Tibial artery (tissue), 4 donors: ENCODE measurements around the gene EGLN2.
"Not testable (repeated sequence)": the region's sequence is repeated elsewhere in the genome, so short reads cannot be mapped to it uniquely, and the experiment has no call there.

ENCODE experiments used
- DNase-seq, 2 donors: peaks; one replicate each; pipeline ENCODE4 v3.0.0-alpha.2; 2019
- H3K27ac ChIP-seq, 2 donors: fragments of 200-600 bp; sonication (generic) in 1 of 2; 1 replicate in 1 of 2; 2 replicates in 1 of 2; pipeline ENCODE4 v1.5.1; 2018 to 2019; ENCODE audit warnings: mild to moderate bottlenecking in 1 of 2
- H3K27me3 ChIP-seq, 2 donors: fragments of 200-600 bp; sonication (generic) in 1 of 2; one replicate each; pipeline versions ENCODE4 v1.5.1 to v1.6.0; 2016 to 2019
- H3K36me3 ChIP-seq, 3 donors: fragments of 200-600 bp; sonication (generic) in 2 of 3; one replicate each; pipeline ENCODE4 v1.5.1; 2016 to 2019; ENCODE audit warnings: mild to moderate bottlenecking in 2 of 3
- H3K4me1 ChIP-seq, 4 donors: fragments of 200-600 bp; sonication (generic) in 2 of 4; 1 replicate in 3 of 4; 2 replicates in 1 of 4; pipeline ENCODE4 v1.5.1; 2016 to 2019
- H3K4me3 ChIP-seq, 2 donors: fragments of 200-600 bp; sonication (generic) in 1 of 2; 1 replicate in 1 of 2; 2 replicates in 1 of 2; pipeline ENCODE4 v1.5.1; 2018 to 2019; ENCODE audit warnings: mild to moderate bottlenecking in 2 of 2
- H3K9me3 ChIP-seq, 3 donors: fragments of 200-600 bp; sonication (generic) in 1 of 3; one replicate each; pipeline ENCODE4 v1.5.1; 2016 to 2019
- intact Hi-C: fragments of 100-400 bp; cut with DNase I; formaldehyde crosslinking; loops from one replicate; pipeline ENCODE4 v1.15.0; 2023; ENCODE audit warnings: low total_unique reads
- TF ChIP-seq, protein P1 (sequence below), 2 experiments: fragments of 200-600 bp in 1 of 2; fragments of 450-650 bp in 1 of 2; IDR thresholded peaks; one replicate each; pipeline ENCODE4 v1.5.1; 2017 to 2019; ENCODE audit warnings: antibody characterized with exemption in 2 of 2, mild to moderate bottlenecking in 1 of 2, moderate library complexity in 1 of 2

EGLN2 gene

DNA sequence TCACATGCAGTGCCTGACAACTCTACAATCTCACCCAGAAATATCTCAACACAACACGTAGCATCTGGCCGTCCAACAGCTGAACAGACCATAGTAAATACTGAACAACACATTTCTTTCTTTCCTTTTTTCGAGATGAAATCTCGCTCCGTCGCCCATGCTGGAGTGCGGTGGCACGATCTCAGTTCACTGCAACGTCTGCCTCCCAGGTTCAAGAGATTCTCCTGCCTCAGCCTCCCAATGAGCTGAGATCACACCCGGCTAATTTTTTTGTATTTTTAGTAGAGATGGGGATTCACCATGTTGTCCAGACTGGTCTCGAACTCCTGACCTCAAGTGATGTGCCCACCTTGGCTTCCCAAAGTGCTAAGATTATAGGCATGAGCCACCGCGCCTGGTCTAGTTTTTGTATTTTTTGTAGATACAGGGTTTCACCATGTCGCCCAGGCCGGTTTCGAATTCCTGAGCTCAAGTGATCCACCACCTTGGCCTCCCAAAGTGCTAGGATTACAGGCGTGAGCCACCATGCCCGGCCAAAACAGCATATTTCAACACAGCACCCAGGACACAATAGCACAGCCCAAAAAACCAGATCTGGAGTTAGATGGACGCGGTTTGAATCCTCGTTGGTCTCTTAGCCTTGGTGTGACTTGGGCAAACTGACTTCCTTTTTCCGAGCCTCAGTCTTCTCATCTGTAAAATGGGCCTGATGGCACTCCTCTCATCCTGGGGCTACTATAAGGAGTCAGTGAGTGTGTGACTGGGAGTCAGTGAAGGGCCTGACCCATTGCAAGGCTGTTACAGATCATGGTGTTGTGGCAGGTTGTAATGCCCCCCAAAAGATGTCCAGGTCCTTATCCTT is 28.6 kb downstream of the EGLN2 start:
- no peak overlapping the region for H3K4me3 ChIP-seq
- H3K27me3 ChIP-seq = no peaks in the 10 kb centered on the region
- peaks cover 0 to 4% (median 0%) of the 10 kb centered on the region in 4 donors for H3K4me1 ChIP-seq
- peaks cover 11 to 27% (median 23%) of the 10 kb centered on the region in 3 donors for H3K36me3 ChIP-seq
- TF ChIP-seq, protein P1, sequence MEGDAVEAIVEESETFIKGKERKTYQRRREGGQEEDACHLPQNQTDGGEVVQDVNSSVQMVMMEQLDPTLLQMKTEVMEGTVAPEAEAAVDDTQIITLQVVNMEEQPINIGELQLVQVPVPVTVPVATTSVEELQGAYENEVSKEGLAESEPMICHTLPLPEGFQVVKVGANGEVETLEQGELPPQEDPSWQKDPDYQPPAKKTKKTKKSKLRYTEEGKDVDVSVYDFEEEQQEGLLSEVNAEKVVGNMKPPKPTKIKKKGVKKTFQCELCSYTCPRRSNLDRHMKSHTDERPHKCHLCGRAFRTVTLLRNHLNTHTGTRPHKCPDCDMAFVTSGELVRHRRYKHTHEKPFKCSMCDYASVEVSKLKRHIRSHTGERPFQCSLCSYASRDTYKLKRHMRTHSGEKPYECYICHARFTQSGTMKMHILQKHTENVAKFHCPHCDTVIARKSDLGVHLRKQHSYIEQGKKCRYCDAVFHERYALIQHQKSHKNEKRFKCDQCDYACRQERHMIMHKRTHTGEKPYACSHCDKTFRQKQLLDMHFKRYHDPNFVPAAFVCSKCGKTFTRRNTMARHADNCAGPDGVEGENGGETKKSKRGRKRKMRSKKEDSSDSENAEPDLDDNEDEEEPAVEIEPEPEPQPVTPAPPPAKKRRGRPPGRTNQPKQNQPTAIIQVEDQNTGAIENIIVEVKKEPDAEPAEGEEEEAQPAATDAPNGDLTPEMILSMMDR (IDR thresholded peaks at IDR 0.05) = no peak
- no peak overlapping the region for H3K27ac ChIP-seq
- peak in 1 of 2 donors; percentile 52 for DNase-seq
- intact Hi-C loops = no loop called here
- no peaks in the 10 kb centered on the region for H3K9me3 ChIP-seq

DNA sequence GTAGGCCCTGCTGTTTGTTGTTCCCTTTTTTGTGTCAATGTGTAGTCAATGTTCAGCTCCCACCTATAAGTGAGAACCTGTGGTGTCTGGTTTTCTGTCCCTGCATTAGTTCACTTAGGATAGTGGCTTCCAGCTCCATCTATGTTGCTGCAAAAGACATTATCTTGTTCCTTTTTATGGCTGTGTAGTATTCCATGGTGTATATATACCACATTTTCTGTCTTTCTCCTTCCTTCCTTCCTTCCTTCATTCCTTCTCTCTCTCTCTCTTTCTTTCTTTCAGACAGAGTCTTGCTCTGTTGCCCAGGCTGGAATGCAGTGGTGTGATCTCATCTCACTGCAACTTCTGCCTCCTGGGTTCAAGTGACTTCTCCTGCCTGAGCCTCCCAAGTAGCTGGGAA is 30.2 kb downstream of the EGLN2 start:
- no peak for DNase-seq
- H3K27me3 ChIP-seq = no peaks in the 10 kb centered on the region
- intact Hi-C loops = no loop called here
- H3K9me3 ChIP-seq = no peaks in the 10 kb centered on the region
- peaks cover 11 to 27% (median 23%) of the 10 kb centered on the region in 3 donors for H3K36me3 ChIP-seq
- TF ChIP-seq, protein P1 (IDR thresholded peaks at IDR 0.05) = no peak
- no peak overlapping the region for H3K27ac ChIP-seq
- H3K4me3 ChIP-seq = no peak overlapping the region
- H3K4me1 ChIP-seq = no peaks in the 10 kb centered on the region

DNA sequence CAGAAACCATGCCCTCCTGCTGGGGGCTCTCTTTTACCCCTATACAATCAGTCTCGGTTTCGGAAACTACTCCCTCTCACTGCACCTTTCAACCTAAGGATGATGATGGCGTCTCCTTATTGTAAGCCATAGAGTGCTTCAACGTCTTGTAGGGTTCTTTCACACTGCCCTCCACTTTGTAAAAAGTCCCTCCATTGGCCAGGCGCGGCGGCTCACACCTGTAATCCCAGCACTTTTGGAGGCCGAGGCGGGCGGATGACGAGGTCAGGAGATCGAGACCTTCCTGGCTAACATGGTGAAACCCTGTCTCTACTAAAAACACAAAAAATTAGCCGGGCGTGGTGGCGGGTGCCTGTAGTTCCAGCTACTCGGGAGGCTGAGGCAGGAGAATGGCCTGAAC is 31.8 kb downstream of the EGLN2 start:
- H3K27me3 ChIP-seq, intact Hi-C loops, DNase-seq, H3K4me3 ChIP-seq, H3K27ac ChIP-seq, H3K9me3 ChIP-seq, H3K4me1 ChIP-seq: not testable (repeated sequence)
- H3K36me3 ChIP-seq = peaks cover 11 to 27% (median 23%) of the 10 kb centered on the region in 3 donors

DNA sequence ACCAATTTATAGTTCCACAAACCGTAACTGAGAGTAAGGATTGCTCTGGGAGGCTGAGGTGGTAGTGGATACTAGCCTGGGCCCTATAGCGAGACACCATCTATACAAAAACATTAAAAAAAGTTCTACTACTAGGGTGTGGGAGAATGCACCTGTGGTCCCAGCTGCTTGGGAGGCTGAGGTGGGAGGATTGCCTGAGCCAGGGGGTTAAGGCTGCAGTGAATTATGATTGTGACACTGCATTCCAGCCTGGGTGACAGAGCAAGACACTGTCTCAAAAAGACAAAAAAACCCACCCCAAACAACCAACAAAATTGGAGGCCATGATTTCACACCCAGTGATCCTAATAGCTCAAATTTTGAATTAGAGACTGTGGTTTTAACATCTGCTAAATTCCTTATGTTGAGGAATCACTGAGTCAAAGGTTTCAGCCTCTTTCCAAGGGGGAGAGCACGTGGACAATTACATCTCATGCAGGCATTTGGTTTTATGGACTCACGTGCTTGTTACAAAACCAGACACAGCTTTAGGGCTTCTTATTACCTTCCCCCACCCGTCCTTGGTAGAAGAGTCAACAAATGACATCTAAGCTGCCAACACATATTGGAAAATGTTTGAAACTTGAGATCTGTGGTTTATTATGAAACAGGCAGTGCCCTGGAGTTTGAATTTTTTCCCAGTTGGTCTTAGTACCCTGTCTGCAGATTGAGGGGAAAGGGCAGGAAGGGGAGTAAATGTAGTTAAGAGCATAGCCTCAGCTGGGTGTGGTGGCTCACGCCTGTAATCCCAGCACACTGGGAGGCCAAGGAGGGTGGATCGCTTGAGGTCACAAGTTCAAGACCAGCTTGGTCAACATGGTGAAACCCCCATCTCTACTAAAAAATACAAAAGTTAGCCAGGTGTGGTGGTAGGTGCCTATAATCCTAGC is 32.8 kb downstream of the EGLN2 start:
- Histone ChIP-seq H3K36me3 (peaks cover 11 to 23% (median 21%) of the 10 kb centered on the region in 3 donors), H3K27me3 (no peaks in the 10 kb centered on the region), H3K9me3 (no peaks in the 10 kb centered on the region), H3K4me1 (no peaks in the 10 kb centered on the region), H3K4me3 (no peak overlapping the region), H3K27ac (no peak overlapping the region)
- no peak for DNase-seq
- intact Hi-C loops = no loop called here
- TF ChIP-seq, protein P1 (IDR thresholded peaks at IDR 0.05) = no peak

DNA sequence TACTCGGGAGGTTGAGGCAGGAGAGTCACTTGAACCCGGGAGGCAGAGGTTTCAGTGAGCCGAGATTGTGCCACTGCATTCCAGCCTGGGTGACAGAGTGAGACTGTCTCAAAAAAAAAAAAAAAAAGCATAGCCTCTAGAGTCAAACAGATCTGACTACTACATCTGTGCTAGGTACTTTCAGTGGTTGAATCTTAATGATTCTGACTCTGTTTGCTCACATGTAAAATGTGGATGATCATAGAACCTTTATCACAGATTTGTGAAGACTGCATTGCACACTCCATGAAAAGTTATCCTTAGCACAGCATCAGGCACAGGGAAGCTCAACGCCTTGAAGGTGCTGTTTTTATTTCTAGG is 33.4 kb downstream of the EGLN2 start:
- H3K27ac ChIP-seq, DNase-seq, intact Hi-C loops, H3K4me1 ChIP-seq, H3K9me3 ChIP-seq, H3K27me3 ChIP-seq, H3K4me3 ChIP-seq: not testable (repeated sequence)
- H3K36me3 ChIP-seq = peaks cover 5 to 17% (median 15%) of the 10 kb centered on the region in 3 donors

DNA sequence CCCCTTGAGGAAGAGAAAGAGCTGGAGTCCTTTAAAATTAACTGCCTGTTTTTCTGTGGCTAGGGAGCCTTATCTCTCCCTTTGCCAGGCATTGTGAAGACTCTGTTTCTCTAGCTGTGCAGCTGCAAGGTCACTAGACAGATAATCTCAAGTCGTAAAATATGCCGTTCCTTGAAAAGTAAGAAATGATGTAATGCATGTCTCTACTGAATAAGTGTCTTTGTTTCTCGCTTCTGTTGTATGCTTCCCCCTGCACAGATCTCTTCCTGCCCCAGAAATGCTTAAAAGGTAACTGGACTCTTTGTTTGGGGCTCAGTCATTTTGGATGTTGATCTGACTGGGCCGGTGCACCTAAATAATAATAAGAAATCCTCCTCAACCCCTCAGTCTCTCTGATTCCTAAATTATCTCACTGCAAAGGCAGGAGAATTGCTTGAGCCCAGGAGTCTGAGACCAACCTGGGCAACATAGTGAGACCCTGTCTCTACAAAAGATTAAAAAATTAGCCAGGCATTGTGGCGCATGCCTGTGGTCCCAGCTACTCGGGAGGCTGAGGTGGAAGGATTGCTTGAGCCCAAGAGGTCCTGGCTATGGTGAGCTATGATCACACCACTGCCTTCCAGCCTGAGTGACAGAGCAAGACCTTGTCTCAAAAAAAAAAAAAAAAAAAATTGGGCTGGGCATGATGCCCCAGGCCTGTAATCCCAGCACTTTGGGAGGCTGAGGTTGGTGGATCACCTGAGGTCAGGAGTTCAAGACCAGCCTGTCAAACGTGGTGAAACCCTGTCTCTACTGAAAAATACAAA is 34.9 kb downstream of the EGLN2 start:
- H3K4me3 ChIP-seq, H3K4me1 ChIP-seq, H3K27me3 ChIP-seq, H3K36me3 ChIP-seq, H3K27ac ChIP-seq, DNase-seq, intact Hi-C loops, H3K9me3 ChIP-seq: not testable (repeated sequence)
